CD4-positive, alpha-beta memory T cell (primary cell): ENCODE data around the gene SKIL. TPM values are rescaled to one million over a fixed set of nuclear protein-coding genes. Genes with fewer than 3 reads are reported as not detected.

Experiments used
- CTCF ChIA-PET: fragments of 350-600 bp; sonication (Branson Sonifier 250); formaldehyde crosslinking; loops from one replicate; lab custom pipeline; 2021; ENCODE audit warnings: inconsistent platforms; ENCODE audit not compliant: partially characterized antibody; lab: Charles Lee
- POLR2A ChIA-PET: fragments of 350-600 bp; sonication (Branson Sonifier 250); formaldehyde crosslinking; loops from one replicate; lab custom pipeline; 2021; ENCODE audit not compliant: partially characterized antibody; lab: Charles Lee
- DNase-seq, 5 donors: peaks; one replicate each; pipeline versions ENCODE4 v3.0.0 to v3.0.0-alpha.2; 2020 to 2022; ENCODE audit warnings: mixed read lengths in 1 of 5
- H3K27ac ChIP-seq: one replicate; pipeline ENCODE4 v1.7.0; 2013; ENCODE audit warnings: low read depth, low read length
- H3K27me3 ChIP-seq: 2 replicates; pipeline ENCODE4 v1.7.0; 2013; ENCODE audit warnings: mild to moderate bottlenecking, low read length, moderate library complexity; ENCODE audit not compliant: insufficient read depth
- H3K36me3 ChIP-seq: 2 replicates; pipeline ENCODE4 v1.7.0; 2013; ENCODE audit warnings: mild to moderate bottlenecking, low read length, moderate library complexity; ENCODE audit not compliant: insufficient read depth
- H3K4me1 ChIP-seq: 2 replicates; pipeline ENCODE4 v1.7.0; 2013; ENCODE audit warnings: mild to moderate bottlenecking, low read length, moderate library complexity; ENCODE audit not compliant: insufficient read depth
- H3K4me3 ChIP-seq, 2 donors: one replicate each; pipeline ENCODE4 v1.7.0; 2013; ENCODE audit warnings: low read length in 2 of 2, mild to moderate bottlenecking in 1 of 2
- H3K9me3 ChIP-seq, 2 donors: one replicate each; pipeline ENCODE4 v1.7.0; 2013; ENCODE audit warnings: low read length in 2 of 2, control low read depth in 1 of 2; ENCODE audit not compliant: control insufficient read depth in 1 of 2
- H3K27ac Mint-ChIP-seq, 7 donors: one replicate each; pipeline ENCODE4 v1.8.0; 2020 to 2021; ENCODE audit warnings: mixed read lengths in 7 of 7, mild to moderate bottlenecking in 6 of 7, inconsistent platforms in 3 of 7, moderate library complexity in 3 of 7
- H3K27me3 Mint-ChIP-seq, 2 donors: one replicate each; pipeline ENCODE4 v1.8.0; 2020 to 2021; ENCODE audit warnings: mixed read lengths in 2 of 2
- H3K36me3 Mint-ChIP-seq, 2 donors: one replicate each; pipeline ENCODE4 v1.8.0; 2020 to 2021; ENCODE audit warnings: mixed read lengths in 2 of 2, inconsistent platforms in 1 of 2, mild to moderate bottlenecking in 1 of 2
- H3K4me1 Mint-ChIP-seq, 4 donors: one replicate each; pipeline ENCODE4 v1.8.0; 2020 to 2021; ENCODE audit warnings: mixed read lengths in 4 of 4, mild to moderate bottlenecking in 1 of 4
- H3K4me3 Mint-ChIP-seq, 8 donors: one replicate each; pipeline ENCODE4 v1.8.0; 2020 to 2021; ENCODE audit warnings: mixed read lengths in 8 of 8, mild to moderate bottlenecking in 7 of 8, moderate library complexity in 6 of 8, inconsistent platforms in 3 of 8
- H3K9me3 Mint-ChIP-seq, 8 donors: one replicate each; pipeline ENCODE4 v1.8.0; 2020 to 2021; ENCODE audit warnings: mixed read lengths in 8 of 8, mild to moderate bottlenecking in 5 of 8, inconsistent platforms in 3 of 8, moderate library complexity in 1 of 8
- intact Hi-C: fragments of 100-400 bp; cut with micrococcal nuclease; formaldehyde crosslinking; loops from one replicate; pipeline ENCODE4 v1.15.1; 2023
- polyA plus RNA-seq, 2 donors: library from polyadenylated mRNA; unstranded; fragments of 300-500 nt; fragmentation: Illumina TruSeq; gene quantifications; one replicate each; pipeline ENCODE4 v1.2.3, GENCODE V29; 2021
- total RNA-seq, 2 experiments: library from RNA; stranded (reverse); gene quantifications; one replicate each; pipeline ENCODE4 v1.2.3, GENCODE V29; 2021

Gene SKIL
- total and polyA plus RNA-seq, 4 experiments from 2014 or later, result 2.5 to 60.4 (median 31.8) TPM

- H3K27me3 ChIP-seq, result no peaks in the 10 kb centered on the region
- CTCF ChIA-PET, result interaction anchor here (1.1 kb wide), 1 partner anchor 73 kb away, joined by 4 read pairs; no protein-coding TSS in a partner anchor
- no peak overlapping the region for H3K27ac ChIP-seq
- no peaks in the 10 kb centered on the region for H3K36me3 ChIP-seq
- no peaks in the 10 kb centered on the region for H3K27me3 Mint-ChIP-seq
- H3K9me3 Mint-ChIP-seq, result peaks cover 0 to 2% (median 0%) of the 10 kb centered on the region in 8 donors
- H3K36me3 Mint-ChIP-seq, result no peaks in the 10 kb centered on the region
- no peaks in the 10 kb centered on the region for H3K9me3 ChIP-seq
- H3K27ac Mint-ChIP-seq, result peak overlapping the region in 2 of 7 donors; percentile 48 to 71
- POLR2A ChIA-PET, result no interaction called here
- H3K4me1 ChIP-seq, result no peaks in the 10 kb centered on the region
- no peak overlapping the region for H3K4me3 ChIP-seq
- DNase-seq, result no peak
- H3K4me1 Mint-ChIP-seq, result peaks cover 6 to 21% (median 11%) of the 10 kb centered on the region in 4 donors
- no peak overlapping the region for H3K4me3 Mint-ChIP-seq
- intact Hi-C loops, result no loop called here
These were observed 6.8 kb upstream of the SKIL start for GRCh38 chr3:170350515-170351413.

GRCh38 chr3:170352936-170353335 lies 4.6 kb upstream of the SKIL start:
- H3K4me1 ChIP-seq, result peaks cover 5% of the 10 kb centered on the region
- CTCF ChIA-PET, result interaction anchor here (0.7 to 1.7 kb wide), 3 partner anchors 21 to 61 kb away, joined by 3 read pairs; no protein-coding TSS in a partner anchor
- peaks cover 11 to 36% (median 18%) of the 10 kb centered on the region in 4 donors for H3K4me1 Mint-ChIP-seq
- no peaks in the 10 kb centered on the region for H3K27me3 Mint-ChIP-seq
- intact Hi-C loops, result no loop called here
- peak overlapping the region in 1 of 7 donors; percentile 10 for H3K27ac Mint-ChIP-seq
- POLR2A ChIA-PET, result no interaction called here
- no peaks in the 10 kb centered on the region for H3K36me3 ChIP-seq
- no peak overlapping the region for H3K4me3 Mint-ChIP-seq
- peak in 1 of 5 donors; percentile 48 for DNase-seq
- no peaks in the 10 kb centered on the region for H3K9me3 ChIP-seq
- peaks cover 0 to 1% of the 10 kb centered on the region in 2 donors for H3K36me3 Mint-ChIP-seq
- peaks cover 0 to 2% (median 0%) of the 10 kb centered on the region in 8 donors for H3K9me3 Mint-ChIP-seq
- H3K27ac ChIP-seq, result no peak overlapping the region
- no peaks in the 10 kb centered on the region for H3K27me3 ChIP-seq
- H3K4me3 ChIP-seq, result no peak overlapping the region

GRCh38 chr3:170353485-170353884 lies 4.0 kb upstream of the SKIL start:
- no peaks in the 10 kb centered on the region for H3K27me3 Mint-ChIP-seq
- ChIA-PET CTCF (interaction anchor here (0.7 to 1.7 kb wide), 3 partner anchors 21 to 60 kb away, joined by 3 read pairs; no protein-coding TSS in a partner anchor), POLR2A (no interaction called here)
- Histone ChIP-seq H3K27ac (no peak overlapping the region), H3K9me3 (no peaks in the 10 kb centered on the region), H3K27me3 (no peaks in the 10 kb centered on the region), H3K4me1 (peaks cover 9% of the 10 kb centered on the region), H3K36me3 (no peaks in the 10 kb centered on the region), H3K4me3 (no peak overlapping the region)
- DNase-seq, result peak in 1 of 5 donors; percentile 5
- H3K4me3 Mint-ChIP-seq, result peak overlapping the region in 1 of 8 donors; percentile 9
- peak overlapping the region in 5 of 7 donors; percentile 2 to 52 (median 18) for H3K27ac Mint-ChIP-seq
- intact Hi-C loops, result no loop called here
- peaks cover 0 to 2% (median 0%) of the 10 kb centered on the region in 8 donors for H3K9me3 Mint-ChIP-seq
- H3K4me1 Mint-ChIP-seq, result peaks cover 13 to 40% (median 21%) of the 10 kb centered on the region in 4 donors
- H3K36me3 Mint-ChIP-seq, result peaks cover 0 to 4% of the 10 kb centered on the region in 2 donors

GRCh38 chr3:170354760-170355159 lies 2.8 kb upstream of the SKIL start:
- peaks cover 0 to 6% of the 10 kb centered on the region in 2 donors for H3K36me3 Mint-ChIP-seq
- H3K27me3 Mint-ChIP-seq, result no peaks in the 10 kb centered on the region
- Histone ChIP-seq H3K4me3 (no peak overlapping the region), H3K4me1 (peaks cover 20% of the 10 kb centered on the region), H3K36me3 (no peaks in the 10 kb centered on the region), H3K9me3 (no peaks in the 10 kb centered on the region), H3K27me3 (no peaks in the 10 kb centered on the region), H3K27ac (no peak overlapping the region)
- intact Hi-C loops, result loop anchor here (5.0 kb wide), 3 partner anchors 58 to 553 kb away; partner anchors contain the start of genes EIF5A2 and RPL22L1
- no peak for DNase-seq
- H3K27ac Mint-ChIP-seq, result peak overlapping the region in 6 of 7 donors; percentile 13 to 92 (median 65)
- ChIA-PET CTCF (no interaction called here), POLR2A (no interaction called here)
- peaks cover 0 to 2% (median 0%) of the 10 kb centered on the region in 8 donors for H3K9me3 Mint-ChIP-seq
- H3K4me1 Mint-ChIP-seq, result peaks cover 16 to 50% (median 28%) of the 10 kb centered on the region in 4 donors
- H3K4me3 Mint-ChIP-seq, result peak overlapping the region in 2 of 8 donors; percentile 55 to 73

GRCh38 chr3:170355738-170356595 lies 1.5 kb upstream of the SKIL start:
- Histone ChIP-seq H3K27ac (no peak overlapping the region), H3K36me3 (no peaks in the 10 kb centered on the region), H3K9me3 (no peaks in the 10 kb centered on the region), H3K4me3 (peak overlapping the region in 1 of 2 donors; percentile 40), H3K4me1 (peaks cover 26% of the 10 kb centered on the region), H3K27me3 (no peaks in the 10 kb centered on the region)
- H3K4me1 Mint-ChIP-seq, result peaks cover 24 to 62% (median 34%) of the 10 kb centered on the region in 4 donors
- intact Hi-C loops, result loop anchor here (1.0 to 5.0 kb wide), 6 partner anchors 56 to 591 kb away; partner anchors contain the start of genes EIF5A2, MYNN, RPL22L1 and SEC62
- H3K36me3 Mint-ChIP-seq, result peaks cover 6 to 8% of the 10 kb centered on the region in 2 donors
- peaks cover 0 to 2% (median 0%) of the 10 kb centered on the region in 8 donors for H3K9me3 Mint-ChIP-seq
- ChIA-PET CTCF (interaction anchor here (1.0 to 2.1 kb wide), 5 partner anchors 10 to 593 kb away, joined by 3 to 8 read pairs (median 3); no protein-coding TSS in a partner anchor), POLR2A (interaction anchor here (0.8 to 3.0 kb wide), 17 partner anchors 10 to 591 kb away, joined by 3 to 31 read pairs (median 7); partner anchors contain the start of genes EIF5A2, MYNN, PHC3 and PRKCI)
- DNase-seq, result peak in 1 of 5 donors; percentile 57
- H3K4me3 Mint-ChIP-seq, result peak overlapping the region; percentile 66 to 83 (median 76)
- H3K27me3 Mint-ChIP-seq, result no peaks in the 10 kb centered on the region
- H3K27ac Mint-ChIP-seq, result peak overlapping the region; percentile 90 to 97 (median 91)

GRCh38 chr3:170356596-170357175 lies 829 bp upstream of the SKIL start:
- H3K4me3 Mint-ChIP-seq, result peak overlapping the region; percentile 63 to 83 (median 76)
- Histone ChIP-seq H3K36me3 (no peaks in the 10 kb centered on the region), H3K4me1 (peaks cover 32% of the 10 kb centered on the region), H3K27me3 (no peaks in the 10 kb centered on the region), H3K27ac (no peak overlapping the region), H3K4me3 (peak overlapping the region in 1 of 2 donors; percentile 40), H3K9me3 (no peaks in the 10 kb centered on the region)
- H3K9me3 Mint-ChIP-seq, result peaks cover 0 to 4% (median 0%) of the 10 kb centered on the region in 8 donors
- H3K4me1 Mint-ChIP-seq, result peaks cover 28 to 69% (median 38%) of the 10 kb centered on the region in 4 donors
- ChIA-PET CTCF (interaction anchor here (0.9 to 2.1 kb wide), 8 partner anchors 10 to 593 kb away, joined by 3 to 8 read pairs (median 3); no protein-coding TSS in a partner anchor), POLR2A (interaction anchor here (0.7 to 3.0 kb wide), 25 partner anchors 9 to 1777 kb away, joined by 3 to 31 read pairs (median 5); partner anchors contain the start of genes CLDN11, EIF5A2, MYNN and PHC3)
- H3K27ac Mint-ChIP-seq, result peak overlapping the region; percentile 90 to 97 (median 91)
- intact Hi-C loops, result loop anchor here (1.0 to 5.0 kb wide), 8 partner anchors 56 to 592 kb away; partner anchors contain the start of genes EIF5A2, MYNN, PHC3 and PRKCI
- peak in 2 of 5 donors; percentile 46 to 68 for DNase-seq
- H3K36me3 Mint-ChIP-seq, result peaks cover 9 to 15% of the 10 kb centered on the region in 2 donors
- no peaks in the 10 kb centered on the region for H3K27me3 Mint-ChIP-seq
